Fibroblast of lung (primary cell): Measurements from ENCODE around the gene SBNO1.

Source experiments
- CTCF ChIP-seq, 2 donors: IDR thresholded peaks in 1 of 2; conservative IDR thresholded peaks in 1 of 2; 1 replicate in 1 of 2; 2 replicates in 1 of 2; pipeline ENCODE4 v1.5.1; 2011 to 2012; ENCODE audit warnings: low read length in 2 of 2, control low read depth in 1 of 2, inconsistent platforms in 1 of 2, low read depth in 1 of 2, mild to moderate bottlenecking in 1 of 2
- EZH2 ChIP-seq: IDR thresholded peaks from 2 replicates; pipeline ENCODE4 v1.5.1; 2012; ENCODE audit warnings: low read length, control low read depth, mild to moderate bottlenecking; ENCODE audit errors: missing control alignments

GRCh38 chr12:123251403-123252076 is 113.1 kb downstream of the SBNO1 start:
- no peak for TF ChIP-seq CTCF (conservative IDR thresholded peaks at IDR 0.05 in 1 of 2, IDR thresholded peaks at IDR 0.05 in 1 of 2; ENCODE audit: low read depth in 1 of 2, low read length in 2 of 2)
- TF ChIP-seq EZH2 = no peak
